Hematopoietic multipotent progenitor cell treated with erythropoietin and hydrocortisone succinate and interleukin-3 and kit ligand, for 15 days (in vitro differentiated cells): Measurements from ENCODE around the gene MORF4L2.
"Not testable (repeated sequence)": the region's sequence is repeated elsewhere in the genome, so short reads cannot be mapped to it uniquely, and the experiment has no call there.

Source experiments
- DNase-seq: peaks from one replicate; pipeline ENCODE4 v3.0.0-alpha.2; 2015; ENCODE audit warnings: low spot score

The MORF4L2 gene

DNA sequence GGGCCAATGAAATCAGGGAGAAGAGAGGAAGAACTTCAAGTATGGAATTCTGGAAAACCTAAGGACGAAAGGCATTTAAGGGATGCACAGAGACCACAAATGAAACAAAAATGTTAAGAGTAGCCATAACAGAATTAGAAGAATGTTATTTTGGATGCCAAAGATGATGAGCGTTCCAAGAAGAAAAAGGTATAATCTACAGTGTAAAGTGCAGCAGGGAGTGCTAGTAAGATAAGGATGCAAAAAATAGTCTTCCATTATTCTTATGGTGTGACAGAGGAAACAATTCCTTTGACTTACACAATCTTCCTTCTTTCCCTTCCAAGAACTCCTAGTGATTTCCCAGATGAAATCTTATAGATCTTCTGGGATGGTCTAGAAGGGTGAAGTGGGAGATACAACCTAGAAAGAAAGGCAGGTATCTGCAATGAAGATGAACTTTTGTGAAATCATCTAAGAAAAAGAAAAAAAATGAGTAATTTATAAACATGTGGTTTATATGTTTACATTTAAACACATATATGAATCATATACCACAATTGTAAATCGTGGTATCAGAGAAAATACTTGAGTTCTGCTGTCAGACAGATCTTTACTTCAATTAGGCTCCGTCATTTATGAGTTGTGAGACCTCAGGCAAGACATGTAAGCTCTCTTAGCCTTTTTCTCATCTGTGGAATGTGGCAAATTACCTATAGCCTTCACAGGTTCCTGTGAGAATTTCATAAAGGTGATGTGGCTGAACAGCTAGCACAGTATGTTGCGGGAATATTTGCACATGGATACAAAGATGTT, 8.1 kb downstream of the MORF4L2 start:
- no peak for DNase-seq

DNA sequence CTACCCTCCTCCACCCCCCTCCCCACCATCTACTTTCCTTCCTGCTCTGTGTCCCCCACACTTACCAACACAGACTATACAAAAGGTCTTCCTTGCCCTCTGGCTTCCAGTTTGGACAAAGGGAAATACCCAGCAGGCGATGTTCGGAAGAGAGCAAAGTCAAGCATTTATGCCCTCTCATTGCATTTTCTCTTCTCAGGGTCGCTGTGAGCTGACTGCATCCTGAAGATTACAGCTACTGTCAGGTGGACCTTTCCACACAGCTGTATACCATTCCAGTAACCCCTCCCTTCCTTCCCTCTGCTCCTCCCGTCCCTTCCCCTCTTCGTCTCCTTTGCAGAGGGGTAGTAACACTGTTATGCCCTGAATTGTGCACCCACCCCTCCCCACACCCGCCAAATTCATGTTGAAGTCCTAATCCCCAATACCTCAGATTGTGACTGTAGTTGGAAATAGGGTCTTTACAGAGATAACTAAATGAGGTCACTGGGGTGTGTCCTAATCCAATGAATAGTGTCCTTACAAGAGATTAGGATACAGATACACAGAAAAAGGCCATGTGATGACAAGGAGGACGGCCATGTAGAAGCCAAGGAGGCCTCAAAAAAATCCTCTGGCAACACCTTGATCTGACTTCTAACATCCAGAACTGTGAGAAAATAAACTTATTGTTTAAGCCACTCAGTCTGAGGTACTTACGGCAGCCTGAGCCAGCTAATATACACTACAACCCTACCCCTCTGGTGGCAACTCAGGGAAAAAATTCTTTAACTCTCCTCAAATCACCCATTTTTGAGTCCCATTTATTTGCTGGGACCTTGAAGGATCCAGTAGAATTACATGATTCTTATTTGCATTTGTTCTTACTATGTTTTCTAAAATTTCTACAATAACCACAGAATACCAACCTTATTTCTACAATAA, 11.7 kb downstream of the MORF4L2 start:
- no peak for DNase-seq

DNA sequence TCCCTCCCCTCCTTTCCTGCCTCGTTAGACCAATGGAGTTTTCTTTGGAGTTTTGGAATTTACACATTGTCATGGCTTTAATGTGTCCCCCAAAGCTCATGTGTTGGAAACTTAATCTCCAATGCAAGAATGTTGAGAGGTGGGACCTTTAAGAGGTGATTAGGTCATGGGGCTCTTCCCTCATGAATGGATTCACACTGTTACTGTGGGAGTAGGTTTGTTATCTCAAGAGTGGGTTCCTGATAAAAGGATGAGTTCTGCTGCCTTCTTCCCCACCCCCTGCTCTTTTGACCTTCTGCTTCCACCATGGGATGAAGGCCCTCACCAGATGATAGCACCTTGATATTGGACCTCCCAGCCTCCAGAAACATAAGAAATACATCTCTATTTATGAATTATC, 16.8 kb downstream of the MORF4L2 start:
- no peak for DNase-seq

DNA sequence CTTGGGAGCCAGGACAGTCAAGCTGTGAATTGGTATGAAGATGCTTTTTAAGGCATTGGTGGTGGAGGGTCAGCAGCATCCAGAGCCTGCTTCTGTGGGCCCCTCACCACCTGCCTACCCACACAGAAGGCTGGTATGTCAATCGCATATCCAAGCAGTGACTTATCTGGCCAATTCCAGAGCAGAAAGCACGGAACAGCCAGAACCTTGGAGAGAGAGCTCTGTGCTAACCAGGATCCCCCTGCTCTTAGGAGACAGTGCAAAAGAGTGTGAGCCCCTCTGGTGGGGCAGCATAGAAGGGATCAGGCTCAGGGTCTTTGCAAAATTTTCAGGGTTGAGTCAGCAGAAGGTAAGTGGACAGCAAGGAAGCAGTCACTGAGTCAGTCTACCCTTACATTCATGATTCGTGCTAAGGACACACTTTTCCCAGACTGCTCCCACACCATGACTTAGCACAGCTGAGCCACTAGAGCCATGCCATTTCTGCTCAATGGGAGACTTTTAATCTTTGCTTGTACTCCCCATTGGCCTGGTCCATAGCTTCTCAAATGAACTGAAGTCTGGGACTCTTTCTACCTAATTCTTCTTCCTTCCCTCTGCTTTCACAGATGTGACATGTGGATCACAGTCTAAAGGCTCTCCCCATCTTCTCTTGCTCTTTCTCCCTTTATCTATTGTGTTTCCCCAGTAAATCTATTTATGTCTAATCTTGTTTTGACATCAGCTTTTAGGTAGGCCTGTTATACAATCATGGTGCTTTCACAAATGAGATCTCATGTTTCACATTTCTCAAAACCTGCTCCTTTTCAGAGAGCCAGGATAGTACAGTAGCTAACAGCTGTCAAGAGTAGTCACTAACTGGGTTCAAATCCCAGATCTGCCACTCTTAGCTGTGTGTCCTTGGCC, 20.0 kb downstream of the MORF4L2 start:
- DNase-seq, result no peak

DNA sequence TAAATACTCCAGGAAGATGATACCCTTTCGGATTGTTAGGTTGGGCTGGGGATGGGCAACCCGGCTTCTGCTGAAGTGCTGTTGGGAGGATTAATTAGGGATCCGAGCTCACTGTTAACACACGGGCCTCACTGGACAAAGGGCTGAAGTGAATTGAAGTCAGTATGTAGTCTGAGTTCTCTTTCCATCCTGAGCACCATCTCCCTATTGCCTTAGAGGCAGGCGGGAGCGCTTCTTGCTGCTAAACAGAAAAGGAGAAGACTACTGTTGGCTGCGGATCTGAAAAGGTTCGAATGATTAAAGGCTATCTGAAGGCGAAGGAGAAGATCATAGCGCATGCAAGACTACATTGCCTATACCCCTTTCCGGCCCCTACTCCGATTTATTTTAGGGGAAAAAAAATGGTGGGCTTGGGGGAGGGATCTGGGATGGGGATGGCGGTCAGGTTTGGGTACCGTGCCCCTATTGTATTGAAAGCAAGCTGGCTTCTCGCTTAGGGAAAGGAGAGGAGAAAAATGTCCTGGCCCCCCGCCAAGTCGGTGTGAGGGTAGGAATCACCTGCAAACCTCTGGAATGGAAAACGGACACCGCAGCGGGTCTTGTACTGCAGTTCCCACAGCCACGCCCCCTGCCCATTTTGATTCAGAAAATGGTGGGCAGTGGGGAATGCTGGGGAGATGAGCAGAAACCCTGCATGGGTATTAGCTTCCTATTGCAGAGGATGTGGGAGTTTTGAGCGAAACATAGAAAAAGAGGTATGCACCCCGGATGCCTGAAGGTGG, 22.3 kb downstream of the MORF4L2 start:
- DNase-seq, result no peak

DNA sequence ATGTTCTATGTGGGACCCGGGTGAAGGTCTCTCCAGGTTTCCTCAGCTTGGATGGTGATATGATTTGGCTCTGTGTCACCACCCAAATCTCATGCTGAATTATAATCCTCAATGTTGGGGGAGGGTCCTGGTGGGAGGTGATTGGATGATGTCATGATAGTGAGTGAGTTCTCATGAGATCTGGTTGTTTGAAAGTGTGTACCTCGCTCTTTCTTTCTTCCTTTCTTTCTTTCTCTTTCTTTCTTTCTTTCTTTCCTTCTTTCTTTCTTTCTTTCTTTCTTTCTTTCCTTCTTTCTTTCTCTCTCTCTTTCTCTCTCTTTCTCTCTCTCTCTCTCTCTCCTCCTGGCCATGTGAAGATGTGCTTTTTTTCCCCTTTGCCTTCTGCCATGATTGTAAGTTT, 27.0 kb downstream of the MORF4L2 start:
- DNase-seq, result not testable (repeated sequence)

DNA sequence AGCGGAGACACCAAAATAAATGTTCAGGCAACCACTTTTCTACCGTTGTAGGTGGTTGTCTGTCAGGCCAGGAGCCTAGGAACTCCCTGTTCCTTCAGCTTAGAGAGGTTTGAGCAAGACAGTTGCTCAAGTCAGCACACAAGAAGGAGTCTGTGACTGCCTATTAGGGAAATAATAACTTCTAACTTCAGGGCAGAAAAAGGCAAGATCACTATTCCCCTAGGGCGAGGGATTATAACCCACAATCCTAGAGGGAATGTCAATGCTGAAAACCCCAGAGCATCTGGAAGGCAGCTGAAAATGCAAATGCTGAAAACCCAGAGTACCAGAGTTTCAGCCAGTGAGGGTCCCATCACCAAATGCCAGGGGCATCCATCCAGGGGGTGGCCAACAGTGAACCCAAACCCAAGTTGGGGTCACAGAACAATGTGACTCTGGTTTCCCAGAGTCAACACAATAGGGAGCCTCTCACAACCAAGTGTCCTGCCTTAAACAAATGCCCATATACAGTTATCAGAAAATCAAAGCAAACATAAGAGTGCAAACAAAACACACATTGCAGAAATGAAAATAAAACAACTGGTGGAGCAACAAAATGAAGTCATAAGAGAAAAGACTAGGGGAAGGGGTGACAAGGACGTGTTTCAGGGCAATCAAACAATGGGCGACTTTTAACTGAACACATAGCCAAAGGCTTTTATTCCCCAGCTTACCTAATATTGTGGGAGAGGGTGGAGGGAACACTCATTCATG, 27.6 kb downstream of the MORF4L2 start:
- no peak for DNase-seq

DNA sequence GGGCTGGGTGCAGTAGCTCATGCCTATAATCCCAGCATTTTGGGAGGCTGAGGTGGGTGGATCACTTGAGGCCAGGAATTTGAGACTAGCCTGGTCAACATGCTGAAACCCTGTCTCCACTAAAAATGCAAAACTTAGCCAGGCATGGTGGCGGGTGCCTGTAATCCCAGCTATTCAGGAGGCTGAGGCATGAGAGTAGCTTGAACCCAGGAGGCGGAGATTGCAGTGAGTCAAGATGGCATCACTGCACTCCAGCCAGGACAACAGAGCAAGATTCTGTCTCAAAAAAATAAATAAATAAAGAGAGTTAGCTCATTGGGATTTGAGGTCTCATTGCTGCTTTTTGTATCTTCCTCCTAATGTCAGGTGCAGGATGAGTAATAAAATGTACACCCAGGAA, 29.4 kb downstream of the MORF4L2 start:
- DNase-seq, result not testable (repeated sequence)

DNA sequence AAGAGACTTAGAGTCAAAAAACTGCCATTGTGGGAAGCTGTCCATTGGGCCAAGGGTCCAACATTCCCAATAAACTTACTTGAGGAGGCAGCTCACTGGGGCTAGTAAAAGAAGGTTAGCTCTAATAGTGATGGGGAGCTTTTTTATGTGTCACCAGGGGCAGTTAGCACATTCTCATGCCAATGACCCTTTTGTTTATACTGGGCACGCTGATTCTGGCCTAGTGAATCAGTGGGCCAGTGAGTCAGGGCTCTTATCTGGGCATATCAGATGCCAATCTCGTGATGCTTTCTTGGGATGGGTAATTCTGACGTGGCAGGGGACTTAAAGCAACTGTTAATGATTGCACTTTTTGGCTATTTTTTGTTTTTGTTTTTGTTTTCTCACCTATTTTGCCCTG, 29.9 kb downstream of the MORF4L2 start:
- DNase-seq, result no peak

DNA sequence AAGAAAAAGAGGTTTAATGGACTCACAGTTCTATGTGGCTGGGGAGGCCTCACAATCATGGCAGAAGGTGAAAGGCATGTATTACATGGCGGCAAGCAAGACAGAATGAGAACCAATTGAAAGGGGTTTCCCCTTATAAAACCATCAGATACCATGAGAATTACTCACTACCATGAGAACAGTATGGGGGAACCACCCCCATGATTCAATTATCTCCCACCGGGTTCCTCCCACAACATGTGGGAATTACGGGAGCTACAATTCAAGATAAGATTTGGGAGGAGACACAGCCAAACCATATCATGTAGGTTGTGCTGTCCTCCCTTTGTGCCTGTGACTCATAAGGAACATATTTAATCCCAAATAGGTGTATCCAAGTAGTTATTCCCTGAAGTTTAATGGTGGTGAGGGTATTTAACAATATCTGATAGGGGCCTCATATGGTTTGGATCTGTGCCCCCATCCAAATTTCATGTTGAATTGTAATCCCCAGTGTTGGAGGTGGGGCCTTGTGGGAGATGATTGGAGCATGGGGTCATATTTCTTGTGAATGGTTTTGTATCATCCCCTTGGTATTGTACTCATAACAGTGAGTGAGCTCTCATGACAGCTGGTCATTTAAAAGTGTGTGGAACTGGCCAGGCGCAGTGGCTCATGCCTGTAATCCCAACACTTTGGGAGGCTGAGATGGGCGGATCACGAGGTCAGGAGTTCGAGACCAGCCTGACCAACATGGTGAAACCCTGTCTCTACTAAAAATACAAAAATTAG, 31.1 kb downstream of the MORF4L2 start:
- DNase-seq, result not testable (repeated sequence)

DNA sequence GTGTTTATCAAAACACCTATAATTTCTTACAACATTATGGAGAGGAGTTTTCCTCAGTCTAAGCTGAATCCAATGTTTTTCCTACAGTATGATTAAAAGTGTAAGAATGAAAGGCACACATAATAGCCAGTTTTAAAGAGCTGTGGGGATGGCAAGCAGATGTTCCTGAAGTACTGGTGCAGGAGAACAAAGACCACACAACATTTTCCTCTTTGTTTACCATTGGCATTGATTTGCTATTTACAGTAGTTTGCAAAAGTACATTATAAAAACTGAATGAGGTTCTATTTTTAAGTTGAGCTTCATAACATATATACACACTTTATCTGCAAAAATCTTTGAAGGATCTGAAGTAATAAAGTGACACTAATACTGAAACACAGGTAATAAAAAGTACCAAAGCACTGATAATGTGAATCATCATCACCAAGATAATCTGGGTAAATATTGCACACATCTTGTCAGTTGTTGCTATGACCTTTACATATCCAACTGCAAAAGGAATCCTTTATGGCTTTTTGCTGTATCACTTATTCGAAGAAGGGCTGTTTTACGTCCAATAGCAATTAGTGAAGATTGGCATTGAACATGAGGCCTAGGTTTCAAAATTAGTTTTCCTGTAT, 35.2 kb downstream of the MORF4L2 start:
- DNase-seq, result no peak

DNA sequence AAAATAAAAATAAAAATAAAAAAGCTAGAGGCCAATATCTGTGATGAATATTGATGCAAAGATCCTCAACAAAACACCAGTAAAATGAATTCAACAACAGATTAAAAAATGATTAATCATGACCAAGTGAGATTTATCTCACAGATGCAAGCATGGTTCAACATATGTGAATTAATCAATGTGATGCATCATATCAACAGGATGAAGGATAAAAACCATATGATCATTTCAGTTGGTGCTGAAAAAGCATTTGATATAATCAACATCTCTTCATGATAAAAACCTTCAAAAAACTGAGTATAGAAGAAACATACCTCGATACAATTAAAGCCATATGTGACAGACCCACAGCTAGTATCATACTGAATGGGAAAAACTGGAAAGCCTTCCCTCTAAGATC, 38.9 kb downstream of the MORF4L2 start:
- DNase-seq, result no peak

DNA sequence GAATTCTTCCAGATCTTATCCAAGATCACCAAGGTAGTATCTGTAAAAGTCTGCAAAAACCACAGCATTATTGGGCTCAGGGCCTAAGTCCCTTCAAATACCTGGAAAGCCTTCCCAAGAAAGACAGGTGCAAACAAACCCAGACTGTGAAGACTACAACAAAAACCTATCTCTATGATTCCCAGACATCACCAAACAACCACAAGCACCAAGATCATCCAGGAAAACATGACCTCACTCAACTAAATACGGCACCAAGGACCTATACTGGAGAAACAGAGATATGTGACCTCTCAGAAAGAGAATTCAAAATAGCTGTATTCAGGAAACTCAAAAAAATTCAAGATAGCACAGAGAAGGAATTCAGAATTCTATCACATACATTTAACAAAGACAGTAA, 42.4 kb downstream of the MORF4L2 start:
- no peak for DNase-seq

DNA sequence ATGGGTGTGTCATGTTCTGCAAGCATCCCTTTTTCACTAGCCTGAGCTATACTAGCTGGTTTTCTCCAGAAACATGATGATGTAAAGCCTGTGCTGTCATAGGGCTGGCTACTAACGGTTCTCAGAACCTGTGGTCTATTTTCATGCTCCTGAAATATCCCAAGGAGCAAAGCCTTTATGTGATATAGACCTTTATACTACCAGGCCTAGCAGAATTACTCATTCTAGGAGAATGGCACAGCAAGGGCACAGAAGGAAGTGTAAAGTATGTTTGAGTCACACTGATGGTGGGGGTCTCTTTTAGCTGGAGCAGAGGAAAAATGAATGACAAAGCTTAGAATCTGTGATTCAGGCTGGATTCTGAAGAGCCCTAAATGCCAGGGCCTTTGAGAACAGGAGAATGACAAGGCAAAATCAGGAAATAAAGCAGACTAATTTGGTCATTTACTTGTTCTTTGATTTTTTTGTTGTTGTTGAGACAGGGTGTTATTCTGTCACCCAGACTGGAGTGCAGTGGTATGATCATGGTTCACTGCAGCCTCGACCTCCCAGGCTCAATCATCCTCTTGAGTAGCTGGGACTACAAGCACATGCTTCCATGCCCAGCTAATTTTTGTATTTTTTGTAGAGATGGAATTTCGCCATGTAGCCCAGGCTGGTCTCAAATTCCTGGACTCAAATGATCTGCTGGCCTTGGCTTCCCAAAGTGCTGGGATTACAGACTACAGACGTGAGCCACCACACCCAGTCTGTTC, 45.9 kb downstream of the MORF4L2 start:
- no peak for DNase-seq

DNA sequence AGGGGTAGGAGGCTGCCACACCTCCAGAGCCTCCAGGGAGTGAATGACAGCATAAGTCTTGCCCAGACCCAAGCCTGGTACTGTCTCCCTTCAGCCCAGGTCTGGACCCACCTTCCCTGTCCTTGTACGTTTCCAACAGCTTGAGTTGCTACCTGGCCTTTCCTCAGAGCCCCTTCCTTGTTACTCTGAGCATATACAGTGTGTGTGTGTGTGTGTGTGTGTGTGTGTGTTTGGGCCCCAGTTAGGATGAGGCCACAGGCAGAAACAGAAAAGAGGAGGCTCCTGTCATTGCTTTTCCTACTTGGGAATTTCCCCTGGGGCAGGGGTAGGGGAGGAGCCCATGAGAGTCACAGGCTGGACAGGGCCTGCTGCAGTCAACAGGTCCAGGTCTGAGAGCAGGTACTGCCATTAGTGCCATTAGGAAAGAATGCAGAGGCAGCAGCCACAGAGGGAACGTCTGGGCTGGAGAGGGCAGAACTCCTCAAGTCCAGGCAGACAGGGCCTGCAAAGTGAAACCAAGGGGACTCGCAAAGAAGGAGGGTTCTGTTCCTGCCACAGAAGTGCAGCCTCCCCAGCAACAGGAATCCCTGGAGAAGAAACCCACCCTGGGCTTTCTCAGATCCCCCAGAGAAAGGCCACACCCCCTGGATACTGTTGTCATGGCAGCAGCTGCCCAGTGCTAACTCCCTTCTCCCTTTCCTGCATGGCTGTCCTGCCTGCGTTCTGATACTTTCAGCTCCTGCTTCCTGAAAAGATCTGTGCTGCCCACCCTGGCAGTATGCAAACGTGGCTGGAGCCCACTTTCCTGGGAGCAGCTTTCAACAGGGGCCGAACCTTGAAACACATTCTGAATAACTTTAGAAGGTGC, 47.8 kb downstream of the MORF4L2 start:
- DNase-seq, result not testable (repeated sequence)

DNA sequence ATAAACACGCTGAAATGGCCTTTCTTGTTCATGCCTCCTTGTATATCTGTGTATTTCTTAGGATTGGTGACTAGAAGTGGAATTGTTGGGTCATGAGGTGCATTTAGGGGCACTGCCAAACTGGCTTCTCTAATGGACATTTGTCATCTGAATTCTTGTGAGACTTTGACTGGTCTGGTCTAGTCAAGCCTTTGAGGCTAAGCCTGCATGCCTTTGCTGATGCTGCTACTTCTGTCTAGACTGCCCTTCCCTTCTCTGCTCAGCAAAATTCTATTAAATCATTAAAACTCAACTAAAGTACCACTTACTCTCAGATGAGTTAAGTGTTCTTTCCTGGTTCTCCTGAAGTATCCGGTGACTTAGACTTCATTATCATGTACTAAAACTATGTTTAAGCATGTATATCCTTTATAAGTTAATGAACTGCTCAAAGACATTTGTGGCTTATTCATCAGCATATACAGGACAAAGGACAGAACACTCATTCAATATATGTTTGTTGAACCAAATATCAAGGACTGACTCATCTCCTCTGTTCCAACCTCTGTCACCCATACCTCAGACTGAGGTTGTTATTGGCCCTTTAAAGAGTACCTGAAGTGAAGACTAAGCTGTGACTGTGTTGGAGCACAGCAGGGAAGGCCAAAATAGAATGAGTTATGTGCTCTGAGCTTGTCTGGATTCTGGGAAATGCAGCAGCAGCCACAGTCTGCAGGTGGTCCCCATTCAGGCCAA, 48.7 kb downstream of the MORF4L2 start:
- DNase-seq, result no peak

DNA sequence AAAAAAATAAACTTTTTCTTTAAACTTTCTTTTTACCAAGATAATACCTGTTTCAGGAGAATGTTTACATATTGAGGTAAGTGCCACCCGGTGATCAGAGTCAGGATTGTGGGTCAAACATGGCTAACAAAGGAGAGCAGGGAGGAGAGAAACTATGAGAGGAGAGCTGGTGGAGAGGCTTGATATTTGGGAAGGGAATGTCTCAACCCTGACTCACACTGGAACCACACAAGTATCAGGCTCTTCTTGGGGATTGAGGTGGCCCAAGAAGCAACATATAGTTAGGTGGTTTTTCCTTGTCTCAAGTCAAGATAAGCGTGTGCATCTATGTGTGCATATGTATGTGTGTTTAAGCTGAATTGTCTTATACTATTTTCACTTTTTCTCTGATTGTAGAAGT, 51.1 kb downstream of the MORF4L2 start:
- no peak for DNase-seq
